Common myeloid progenitor, CD34-positive (primary cell): ENCODE measurements around the gene CRB3.

ENCODE experiments used
- CTCF ChIA-PET: fragments of 350-600 bp; sonication (Branson Sonifier 250); formaldehyde crosslinking; loops from one replicate; lab custom pipeline; 2021; ENCODE audit warnings: antibody characterized with exemption; lab: Charles Lee
- POLR2A ChIA-PET: fragments of 350-600 bp; sonication (Branson Sonifier 250); formaldehyde crosslinking; loops from one replicate; lab custom pipeline; 2021; ENCODE audit warnings: antibody characterized with exemption; lab: Charles Lee
- DNase-seq, 3 donors: peaks; one replicate each; pipeline versions ENCODE4 v3.0.0 to v3.0.0-alpha.2; 2013
- H3K27ac ChIP-seq, 2 experiments: 1 replicate in 1 of 2; 2 replicates in 1 of 2; pipeline ENCODE4 v1.7.0; 2013; ENCODE audit warnings: inconsistent platforms in 2 of 2, low read length in 2 of 2, mild to moderate bottlenecking in 2 of 2, low read depth in 1 of 2, moderate library complexity in 1 of 2; ENCODE audit not compliant: severe bottlenecking in 2 of 2, insufficient read depth in 1 of 2, poor library complexity in 1 of 2
- H3K27me3 ChIP-seq, 5 experiments: replicated peaks in 2 of 5; 1 replicate in 3 of 5; 2 replicates in 2 of 5; pipeline versions ENCODE4 v1.6.1 to v1.7.0; 2013; ENCODE audit warnings: low read length in 4 of 5, mild to moderate bottlenecking in 2 of 5, moderate library complexity in 2 of 5, inconsistent platforms in 1 of 5; ENCODE audit not compliant: insufficient read depth in 5 of 5, control insufficient read depth in 4 of 5
- H3K36me3 ChIP-seq, 4 experiments: 1 replicate in 2 of 4; 2 replicates in 2 of 4; pipeline versions ENCODE4 v1.6.1 to v1.7.0; 2013; ENCODE audit warnings: low read length in 3 of 4, control low read depth in 1 of 4, mild to moderate bottlenecking in 1 of 4; ENCODE audit not compliant: control insufficient read depth in 4 of 4, insufficient read depth in 4 of 4
- H3K4me1 ChIP-seq, 4 experiments: 1 replicate in 3 of 4; 2 replicates in 1 of 4; pipeline versions ENCODE4 v1.6.1 to v1.7.1; 2013; ENCODE audit warnings: low read length in 3 of 4, mild to moderate bottlenecking in 3 of 4, control low read depth in 1 of 4, inconsistent platforms in 1 of 4, moderate library complexity in 1 of 4; ENCODE audit not compliant: control insufficient read depth in 4 of 4, insufficient read depth in 4 of 4; ENCODE audit errors: control extremely low read depth in 1 of 4
- H3K4me3 ChIP-seq, 7 experiments: 1 replicate in 4 of 7; 2 replicates in 3 of 7; pipeline versions ENCODE4 v1.5.1 to v1.7.0; 2013; ENCODE audit warnings: mild to moderate bottlenecking in 7 of 7, low read length in 6 of 7, moderate library complexity in 6 of 7, inconsistent platforms in 2 of 7, low read depth in 2 of 7, control low read depth in 1 of 7; ENCODE audit not compliant: insufficient read depth in 4 of 7, control insufficient read depth in 1 of 7; ENCODE audit errors: extremely low read depth in 1 of 7
- H3K9me3 ChIP-seq, 5 experiments: 1 replicate in 4 of 5; 2 replicates in 1 of 5; pipeline versions ENCODE4 v1.6.1 to v1.7.1; 2013; ENCODE audit warnings: low read length in 4 of 5, mild to moderate bottlenecking in 2 of 5, inconsistent platforms in 1 of 5, low read depth in 1 of 5, moderate library complexity in 1 of 5; ENCODE audit not compliant: control insufficient read depth in 4 of 5, insufficient read depth in 2 of 5; ENCODE audit errors: control extremely low read depth in 1 of 5
- WGBS: methylation state at CpG from one replicate; pipeline ENCODE4 v1.1.5; 2013; ENCODE audit not compliant: insufficient coverage; 5-methylcytosine and 5-hydroxymethylcytosine counted together

CRB3 gene

GRCh38 chr19:6457958-6458694 is 5.9 kb upstream of the CRB3 start:
- CTCF ChIA-PET = interaction anchor here (0.6 kb wide), 1 partner anchor 1609 kb away, joined by 3 read pairs; no protein-coding TSS in a partner anchor

GRCh38 chr19:6458695-6459261 is 5.3 kb upstream of the CRB3 start:
- Histone ChIP-seq H3K27me3 (peaks cover 0 to 10% (median 2%) of the 10 kb centered on the region in 5 experiments), H3K4me1 (peaks cover 0 to 26% (median 17%) of the 10 kb centered on the region in 4 experiments), H3K9me3 (peaks cover 0 to 19% (median 11%) of the 10 kb centered on the region in 5 experiments), H3K4me3 (peak overlapping the region in 6 of 7 experiments; percentile 44 to 85 (median 78)), H3K36me3 (peaks cover 0 to 13% (median 10%) of the 10 kb centered on the region in 4 experiments), H3K27ac (no peak overlapping the region)
- WGBS = 82% methylated on average over 9 of the region's 16 CpGs
- ChIA-PET POLR2A (no interaction called here), CTCF (no interaction called here)
- no peak for DNase-seq

More at GRCh38 chr19:6457958-6458694, 5.9 kb upstream of the CRB3 start:
- Histone ChIP-seq H3K27me3 (peaks cover 0 to 5% (median 2%) of the 10 kb centered on the region in 5 experiments), H3K4me3 (no peak overlapping the region), H3K4me1 (peaks cover 0 to 26% (median 17%) of the 10 kb centered on the region in 4 experiments), H3K27ac (no peak overlapping the region), H3K9me3 (peaks cover 0 to 22% (median 14%) of the 10 kb centered on the region in 5 experiments), H3K36me3 (peaks cover 0 to 17% (median 11%) of the 10 kb centered on the region in 4 experiments)
- 94% methylated on average over 15 of the region's 17 CpGs for WGBS
- DNase-seq = no peak
- POLR2A ChIA-PET = no interaction called here

- DNase-seq = peak; percentile 51 to 64 (median 56)
- Histone ChIP-seq H3K9me3 (peaks cover 0 to 12% (median 4%) of the 10 kb centered on the region in 5 experiments), H3K36me3 (peaks cover 0 to 6% (median 4%) of the 10 kb centered on the region in 4 experiments), H3K4me3 (peak within 1 kb of the TSS; percentile 44 to 85 (median 75)), H3K4me1 (peaks cover 0 to 31% (median 24%) of the 10 kb centered on the region in 4 experiments), H3K27ac (no peak within 1 kb of the TSS), H3K27me3 (peaks cover 0 to 17% (median 5%) of the 10 kb centered on the region in 5 experiments)
- ChIA-PET POLR2A (no interaction called here), CTCF (no interaction called here)
- 4% methylated on average over 44 of the region's 70 CpGs for WGBS
These were observed 4.6 kb upstream of the CRB3 start, which contains the start of gene SLC25A23 for GRCh38 chr19:6459262-6460098. Gene SLC25A23, minus strand, starts transcription at chr19:6459792. Its CDS starts 164 bp downstream, at chr19:6459628.

- H3K9me3 ChIP-seq = peaks cover 0 to 5% (median 0%) of the 10 kb centered on the region in 5 experiments
- peaks cover 0 to 25% (median 8%) of the 10 kb centered on the region in 5 experiments for H3K27me3 ChIP-seq
- ChIA-PET CTCF (no interaction called here), POLR2A (interaction anchor here (0.6 kb wide), 1 partner anchor 649 kb away, joined by 3 read pairs; no protein-coding TSS in a partner anchor)
- peaks cover 0 to 5% (median under 1%) of the 10 kb centered on the region in 4 experiments for H3K36me3 ChIP-seq
- peak overlapping the region; percentile 44 to 85 (median 75) for H3K4me3 ChIP-seq
- H3K27ac ChIP-seq = no peak overlapping the region
- DNase-seq = peak; percentile 98 to 99 (median 99)
- H3K4me1 ChIP-seq = peaks cover 0 to 31% (median 25%) of the 10 kb centered on the region in 4 experiments
- 0% methylated on average over 55 of the region's 57 CpGs for WGBS
These were observed 3.8 kb upstream of the CRB3 start for GRCh38 chr19:6460099-6460884.

- POLR2A ChIA-PET = no interaction called here
- 100% methylated on average over 2 of the region's 9 CpGs for WGBS
- Histone ChIP-seq H3K36me3 (peaks cover under 1 to 3% (median 2%) of the 10 kb centered on the region in 4 experiments), H3K27ac (no peak overlapping the region), H3K27me3 (peaks cover 0 to 24% (median 8%) of the 10 kb centered on the region in 5 experiments), H3K4me1 (peaks cover 0 to 14% (median 12%) of the 10 kb centered on the region in 4 experiments), H3K4me3 (no peak overlapping the region), H3K9me3 (no peaks in the 10 kb centered on the region)
- CTCF ChIA-PET = interaction anchor here (1.5 kb wide), 1 partner anchor 16 kb away, joined by 5 read pairs; the partner anchor contains the start of gene DENND1C
- DNase-seq = no peak
These were observed 935 bp downstream of the CRB3 start for GRCh38 chr19:6465006-6465405.

- Histone ChIP-seq H3K4me3 (no peak overlapping the region), H3K27ac (no peak overlapping the region), H3K27me3 (peaks cover 0 to 24% (median 8%) of the 10 kb centered on the region in 5 experiments), H3K9me3 (no peaks in the 10 kb centered on the region), H3K36me3 (peaks cover 2 to 3% (median 3%) of the 10 kb centered on the region in 4 experiments), H3K4me1 (peaks cover 0 to 10% (median 8%) of the 10 kb centered on the region in 4 experiments)
- CTCF ChIA-PET = interaction anchor here (0.8 to 1.5 kb wide), 2 partner anchors 16 to 17 kb away, joined by 4 to 5 read pairs; partner anchors contain the start of gene DENND1C
- POLR2A ChIA-PET = no interaction called here
- 91% methylated on average over 7 of the region's 8 CpGs for WGBS
- no peak for DNase-seq
These were observed 1.6 kb downstream of the CRB3 start for GRCh38 chr19:6465663-6466062.
